Measurements from ENCODE around the gene SLC6A8. TPM values are rescaled to one million over a fixed set of nuclear protein-coding genes. Genes with fewer than 3 reads are reported as not detected.
"Not testable (repeated sequence)": the region's sequence is repeated elsewhere in the genome, so short reads cannot be mapped to it uniquely, and the experiment has no call there.

Gene SLC6A8
- total and polyA plus RNA-seq, 2 donors from 2014 or later, result 79.7 to 110 TPM

GRCh38 chrX:153728095-153728494 is 40.4 kb downstream of the SLC6A8 start:
- Histone ChIP-seq H3K27me3 (ENCODE audit: control insufficient read depth, insufficient read depth, low read length) (no peaks in the 10 kb centered on the region), H3K27ac (ENCODE audit: low read depth in 2 of 2, low read length in 2 of 2) (no peak overlapping the region), H3K9ac (ENCODE audit: low read length in 3 of 3) (no peak overlapping the region), H3K4me3 (ENCODE audit: low read length in 3 of 3) (no peak overlapping the region), H3K9me3 (ENCODE audit: control insufficient read depth in 2 of 3, insufficient read depth in 1 of 3, low read length in 3 of 3) (no peaks in the 10 kb centered on the region), H3K4me1 (ENCODE audit: control insufficient read depth in 2 of 3, insufficient read depth in 2 of 3, low read depth in 1 of 3, low read length in 3 of 3) (peaks cover 0 to 30% (median 8%) of the 10 kb centered on the region in 3 donors), H3K36me3 (ENCODE audit: control insufficient read depth in 2 of 3, insufficient read depth in 3 of 3, low read length in 3 of 3) (no peaks in the 10 kb centered on the region)
- TF ChIP-seq, protein P1, sequence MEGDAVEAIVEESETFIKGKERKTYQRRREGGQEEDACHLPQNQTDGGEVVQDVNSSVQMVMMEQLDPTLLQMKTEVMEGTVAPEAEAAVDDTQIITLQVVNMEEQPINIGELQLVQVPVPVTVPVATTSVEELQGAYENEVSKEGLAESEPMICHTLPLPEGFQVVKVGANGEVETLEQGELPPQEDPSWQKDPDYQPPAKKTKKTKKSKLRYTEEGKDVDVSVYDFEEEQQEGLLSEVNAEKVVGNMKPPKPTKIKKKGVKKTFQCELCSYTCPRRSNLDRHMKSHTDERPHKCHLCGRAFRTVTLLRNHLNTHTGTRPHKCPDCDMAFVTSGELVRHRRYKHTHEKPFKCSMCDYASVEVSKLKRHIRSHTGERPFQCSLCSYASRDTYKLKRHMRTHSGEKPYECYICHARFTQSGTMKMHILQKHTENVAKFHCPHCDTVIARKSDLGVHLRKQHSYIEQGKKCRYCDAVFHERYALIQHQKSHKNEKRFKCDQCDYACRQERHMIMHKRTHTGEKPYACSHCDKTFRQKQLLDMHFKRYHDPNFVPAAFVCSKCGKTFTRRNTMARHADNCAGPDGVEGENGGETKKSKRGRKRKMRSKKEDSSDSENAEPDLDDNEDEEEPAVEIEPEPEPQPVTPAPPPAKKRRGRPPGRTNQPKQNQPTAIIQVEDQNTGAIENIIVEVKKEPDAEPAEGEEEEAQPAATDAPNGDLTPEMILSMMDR (IDR thresholded peaks at IDR 0.05; ENCODE audit: borderline replicate concordance, extremely low read depth, insufficient read depth), result no peak
- FAIRE-seq (no peak), DNase-seq (peak in 1 of 5 donors; percentile 51)
- intact Hi-C loops (cut with DNase I), result no loop called here

DNA sequence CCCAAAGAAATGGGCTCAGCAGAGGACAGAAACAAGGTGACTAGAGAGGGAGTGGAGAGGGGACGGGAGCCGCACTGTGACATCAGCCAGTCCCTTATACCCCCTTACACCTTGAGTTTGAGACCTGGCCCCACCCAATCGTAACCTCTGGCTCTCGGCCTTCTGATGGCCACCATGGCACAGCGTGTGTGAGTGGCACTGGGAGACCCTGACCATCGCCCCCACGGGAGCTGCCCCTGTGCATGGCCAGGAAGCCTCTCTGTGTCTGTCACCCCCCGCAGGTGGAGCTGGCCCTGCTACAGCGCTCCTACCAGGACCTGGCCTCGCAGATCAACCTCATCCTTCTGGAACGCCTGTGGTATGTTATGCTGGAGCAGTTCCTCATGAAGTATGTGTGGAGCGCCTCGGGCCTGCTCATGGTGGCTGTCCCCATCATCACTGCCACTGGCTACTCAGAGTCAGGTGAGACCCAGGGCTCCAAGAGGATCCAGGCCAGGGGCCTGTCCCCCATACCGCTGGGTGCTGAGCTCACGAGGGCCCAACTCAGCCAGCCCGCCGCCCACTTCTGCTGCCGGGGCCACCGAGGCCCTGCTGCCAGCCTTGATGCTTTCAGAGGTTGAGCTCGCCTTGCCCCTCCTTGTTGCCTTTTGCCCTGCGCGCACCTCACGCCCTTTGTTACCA is 41.4 kb downstream of the SLC6A8 start:
- TF ChIP-seq, protein P1 (IDR thresholded peaks at IDR 0.05; ENCODE audit: borderline replicate concordance, extremely low read depth, insufficient read depth), result no peak
- Histone ChIP-seq H3K27ac (ENCODE audit: low read depth in 2 of 2, low read length in 2 of 2) (no peak overlapping the region), H3K4me3 (ENCODE audit: low read length in 3 of 3) (no peak overlapping the region), H3K9me3 (ENCODE audit: control insufficient read depth in 2 of 3, insufficient read depth in 1 of 3, low read length in 3 of 3) (no peaks in the 10 kb centered on the region), H3K9ac (ENCODE audit: low read length in 3 of 3) (no peak overlapping the region), H3K27me3 (ENCODE audit: control insufficient read depth, insufficient read depth, low read length) (no peaks in the 10 kb centered on the region), H3K36me3 (ENCODE audit: control insufficient read depth in 2 of 3, insufficient read depth in 3 of 3, low read length in 3 of 3) (no peaks in the 10 kb centered on the region), H3K4me1 (ENCODE audit: control insufficient read depth in 2 of 3, insufficient read depth in 2 of 3, low read depth in 1 of 3, low read length in 3 of 3) (peaks cover 0 to 30% (median 8%) of the 10 kb centered on the region in 3 donors)
- intact Hi-C loops (cut with DNase I), result no loop called here
- DNase-seq, result peak in 1 of 5 donors; percentile 71
- no peak for FAIRE-seq

DNA sequence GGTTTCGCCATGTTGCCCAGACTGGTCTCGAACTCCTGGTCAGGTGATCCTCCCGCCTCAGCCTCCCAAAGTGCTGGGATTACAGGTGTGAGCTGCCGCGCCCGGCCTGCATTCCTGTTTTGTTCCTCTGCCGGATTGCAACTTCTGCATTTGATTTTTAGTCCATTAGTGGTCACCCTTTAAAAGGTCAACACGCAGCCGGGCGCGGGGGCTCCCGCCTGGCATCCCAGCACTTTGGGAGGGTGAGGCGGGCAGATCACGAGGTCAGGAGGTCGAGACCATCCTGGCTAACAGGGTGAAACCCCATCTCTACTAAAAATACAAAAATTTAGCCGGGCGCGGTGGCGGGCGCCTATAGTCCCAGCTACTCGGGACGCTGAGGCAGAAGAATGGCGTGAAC is 42.4 kb downstream of the SLC6A8 start:
- H3K9ac ChIP-seq (ENCODE audit: low read length in 3 of 3); intact Hi-C loops (cut with DNase I); H3K36me3 ChIP-seq (ENCODE audit: control insufficient read depth in 2 of 3, insufficient read depth in 3 of 3, low read length in 3 of 3); H3K9me3 ChIP-seq (ENCODE audit: control insufficient read depth in 2 of 3, insufficient read depth in 1 of 3, low read length in 3 of 3); H3K4me3 ChIP-seq (ENCODE audit: low read length in 3 of 3); FAIRE-seq; H3K27ac ChIP-seq (ENCODE audit: low read depth in 2 of 2, low read length in 2 of 2); H3K27me3 ChIP-seq (ENCODE audit: control insufficient read depth, insufficient read depth, low read length): not testable (repeated sequence)
- DNase-seq, result peak in 1 of 5 donors; percentile 60
- H3K4me1 ChIP-seq (ENCODE audit: control insufficient read depth in 2 of 3, insufficient read depth in 2 of 3, low read depth in 1 of 3, low read length in 3 of 3), result peaks cover 0 to 28% (median 8%) of the 10 kb centered on the region in 3 donors

DNA sequence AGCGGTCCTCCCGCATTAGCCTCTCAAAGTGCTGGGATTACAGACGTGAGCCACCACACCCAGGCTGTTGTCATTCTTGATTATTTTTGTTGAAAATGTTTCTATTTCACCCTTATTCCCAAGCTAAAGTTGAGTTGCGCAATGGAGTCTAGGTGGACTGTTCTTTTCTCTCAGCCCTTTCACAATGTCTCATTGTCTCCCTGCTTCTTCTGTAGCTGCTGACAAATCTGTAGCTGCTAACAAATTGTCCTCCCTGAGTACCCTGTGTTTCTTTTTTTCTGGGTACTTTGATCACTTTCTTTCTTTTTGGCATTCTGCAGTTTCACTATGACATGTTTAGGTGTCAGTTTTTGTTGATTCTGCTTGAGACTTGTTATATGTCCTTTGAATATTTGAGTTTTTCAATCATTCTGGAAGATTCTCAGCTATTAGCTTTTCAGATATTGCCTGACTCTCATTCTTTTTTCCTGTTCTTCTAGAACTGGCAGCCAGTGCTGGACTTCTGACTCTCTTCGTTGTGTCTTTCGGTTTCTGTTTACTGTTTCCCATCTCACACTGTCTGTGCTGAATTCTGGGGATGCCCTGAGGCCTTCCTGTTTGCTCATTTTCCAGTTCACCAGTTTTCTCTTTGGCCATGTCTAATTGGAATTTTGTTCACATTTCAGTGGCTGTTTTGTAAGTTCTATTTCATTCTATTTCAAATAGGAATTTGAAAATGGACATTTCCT is 43.6 kb downstream of the SLC6A8 start:
- Histone ChIP-seq H3K9me3 (ENCODE audit: control insufficient read depth in 2 of 3, insufficient read depth in 1 of 3, low read length in 3 of 3) (no peaks in the 10 kb centered on the region), H3K9ac (ENCODE audit: low read length in 3 of 3) (no peak overlapping the region), H3K27ac (ENCODE audit: low read depth in 2 of 2, low read length in 2 of 2) (no peak overlapping the region), H3K4me1 (ENCODE audit: control insufficient read depth in 2 of 3, insufficient read depth in 2 of 3, low read depth in 1 of 3, low read length in 3 of 3) (peaks cover 0 to 18% (median 8%) of the 10 kb centered on the region in 3 donors), H3K27me3 (ENCODE audit: control insufficient read depth, insufficient read depth, low read length) (no peaks in the 10 kb centered on the region), H3K4me3 (ENCODE audit: low read length in 3 of 3) (no peak overlapping the region), H3K36me3 (ENCODE audit: control insufficient read depth in 2 of 3, insufficient read depth in 3 of 3, low read length in 3 of 3) (no peaks in the 10 kb centered on the region)
- intact Hi-C loops (cut with DNase I), result no loop called here
- TF ChIP-seq, protein P1 (IDR thresholded peaks at IDR 0.05; ENCODE audit: borderline replicate concordance, extremely low read depth, insufficient read depth), result no peak
- no peak for DNase-seq
- FAIRE-seq, result no peak

Data from kidney (tissue), 14 donors.